DND-41 (cell line): Measurements from ENCODE around the gene EXOC3L2.

Experiments used
- ATAC-seq: fragments of 200-7000 bp; cut with Tn5 transposase; 3 replicates; pipeline ENCODE4 v1.9.1; 2021; ENCODE audit warnings: low read depth; ENCODE audit not compliant: insufficient read depth
- DNase-seq: peaks from one replicate; pipeline ENCODE4 v3.0.0-alpha.2; 2020
- H2AFZ ChIP-seq: 2 replicates; pipeline ENCODE4 v1.6.0; 2012; ENCODE audit warnings: low read depth, low read length
- H3K27ac ChIP-seq: 2 replicates; pipeline ENCODE4 v1.5.1; 2012; ENCODE audit warnings: low read length, inconsistent platforms
- H3K27me3 ChIP-seq: fragments of 200-600 bp; sonication (generic); 2 replicates; pipeline ENCODE4 v1.6.0; 2012; ENCODE audit warnings: low read length, mild to moderate bottlenecking, inconsistent platforms; ENCODE audit not compliant: insufficient read depth, poor library complexity
- H3K36me3 ChIP-seq: 2 replicates; pipeline ENCODE4 v1.5.1; 2012; ENCODE audit warnings: low read length, inconsistent platforms; ENCODE audit not compliant: insufficient read depth
- H3K4me1 ChIP-seq: 2 replicates; pipeline ENCODE4 v1.5.1; 2012; ENCODE audit warnings: mild to moderate bottlenecking, low read length; ENCODE audit not compliant: insufficient read depth
- H3K4me2 ChIP-seq: 2 replicates; pipeline ENCODE4 v1.6.0; 2012; ENCODE audit warnings: mild to moderate bottlenecking, moderate library complexity, low read length, inconsistent platforms; ENCODE audit not compliant: insufficient read depth
- H3K4me3 ChIP-seq, 2 experiments: fragments of 200-600 bp in 1 of 2; shearing (Covaris generic) in 1 of 2; 2 replicates each; pipeline ENCODE4 v1.5.1; 2012 to 2016; ENCODE audit warnings: inconsistent platforms in 2 of 2, low read length in 2 of 2, mild to moderate bottlenecking in 2 of 2, low read depth in 1 of 2, moderate library complexity in 1 of 2
- H3K79me2 ChIP-seq: 2 replicates; pipeline ENCODE4 v1.6.0; 2012; ENCODE audit warnings: low read length, inconsistent platforms; ENCODE audit not compliant: insufficient read depth
- H3K9ac ChIP-seq: 2 replicates; pipeline ENCODE4 v1.6.0; 2012; ENCODE audit warnings: low read depth, mild to moderate bottlenecking, inconsistent platforms, low read length, moderate library complexity
- H3K9me3 ChIP-seq: 2 replicates; pipeline ENCODE4 v1.5.1; 2012; ENCODE audit warnings: low read length, moderate library complexity, mild to moderate bottlenecking, inconsistent platforms; ENCODE audit not compliant: insufficient read depth, severe bottlenecking
- H4K20me1 ChIP-seq: 2 replicates; pipeline ENCODE4 v1.6.0; 2012; ENCODE audit warnings: low read length; ENCODE audit not compliant: insufficient read depth
- CTCF ChIP-seq: IDR thresholded peaks from 2 replicates; pipeline ENCODE4 v1.5.1; 2012; ENCODE audit warnings: borderline replicate concordance, low read length, moderate library complexity, mild to moderate bottlenecking; ENCODE audit not compliant: poor library complexity, severe bottlenecking; ENCODE audit errors: extremely low read depth
- EZH2 ChIP-seq: IDR thresholded peaks from 3 replicates; pipeline ENCODE4 v1.6.1; 2012; ENCODE audit warnings: borderline replicate concordance, low read depth, mild to moderate bottlenecking, moderate library complexity, low read length, inconsistent platforms; ENCODE audit not compliant: severe bottlenecking

EXOC3L2 gene

GRCh38 chr19:45253396-45254027 lies 8.3 kb upstream of the EXOC3L2 start:
- Histone ChIP-seq H4K20me1 (peaks cover 28% of the 10 kb centered on the region), H2AFZ (no peak overlapping the region), H3K4me1 (peaks cover 41% of the 10 kb centered on the region), H3K27ac (peak overlapping the region; percentile 13; the same call in 1 of the 2 replicates), H3K4me3 (peak overlapping the region in 1 of 2 experiments; percentile 91; a peak in 1 of 4 replicates), H3K9me3 (no peaks in the 10 kb centered on the region), H3K36me3 (peaks cover 4% of the 10 kb centered on the region; the same call in 1 of the 2 replicates), H3K79me2 (peaks cover 44% of the 10 kb centered on the region), H3K4me2 (peak overlapping the region; percentile 83), H3K27me3 (no peaks in the 10 kb centered on the region), H3K9ac (peak overlapping the region; percentile 72; the same call in 1 of the 2 replicates)
- TF ChIP-seq EZH2 (no peak), CTCF (no peak)
- ATAC-seq (no peak), DNase-seq (peak; percentile 11)

GRCh38 chr19:45251452-45252354 lies 6.5 kb upstream of the EXOC3L2 start:
- Histone ChIP-seq H3K9me3 (no peaks in the 10 kb centered on the region), H4K20me1 (peaks cover 28% of the 10 kb centered on the region), H3K9ac (peak overlapping the region; percentile 72), H3K4me2 (peak overlapping the region; percentile 83), H3K4me3 (peak overlapping the region; percentile 68 to 91), H3K27ac (peak overlapping the region; percentile 65), H3K36me3 (peaks cover 4% of the 10 kb centered on the region; the same call in 1 of the 2 replicates), H3K4me1 (peaks cover 42% of the 10 kb centered on the region), H3K79me2 (peaks cover 44% of the 10 kb centered on the region), H2AFZ (peak overlapping the region; percentile 68), H3K27me3 (no peaks in the 10 kb centered on the region)
- ATAC-seq: peak; percentile 38
- DNase-seq: peak; percentile 42
- TF ChIP-seq CTCF: no peak
- TF ChIP-seq EZH2: no peak

- H3K36me3 ChIP-seq: peaks cover 4% of the 10 kb centered on the region; the same call in 1 of the 2 replicates
- H3K4me2 ChIP-seq: peak within 1 kb of the TSS; percentile 83
- H3K4me3 ChIP-seq: peak within 1 kb of the TSS; percentile 68 to 91
- peaks cover 43% of the 10 kb centered on the region for H3K79me2 ChIP-seq
- H3K27me3 ChIP-seq: no peaks in the 10 kb centered on the region
- ATAC-seq (peak; percentile 71), DNase-seq (peak; percentile 74)
- no peaks in the 10 kb centered on the region for H3K9me3 ChIP-seq
- TF ChIP-seq CTCF (no peak), EZH2 (no peak)
- H2AFZ ChIP-seq: peak within 1 kb of the TSS; percentile 74
- H4K20me1 ChIP-seq: peaks cover 23% of the 10 kb centered on the region
- H3K9ac ChIP-seq: peak within 1 kb of the TSS; percentile 72
- H3K4me1 ChIP-seq: peaks cover 42% of the 10 kb centered on the region
- H3K27ac ChIP-seq: peak within 1 kb of the TSS; percentile 65
These were observed 5.7 kb upstream of the EXOC3L2 start, which contains the start of gene MARK4 for GRCh38 chr19:45250832-45251451. MARK4 (plus strand) TSS chr19:45251271; CDS start chr19:45251589, 318 bp downstream.
